GM19463 (cell line): ENCODE measurements around the gene PTMS.

ENCODE experiments used
- ATAC-seq: cut with Tn5 transposase; IDR thresholded peaks from one replicate; pipeline ENCODE4 v1.9.1; 2021; ENCODE audit warnings: mild to moderate bottlenecking, moderate library complexity; ENCODE audit not compliant: unreplicated experiment

PTMS gene

DNA sequence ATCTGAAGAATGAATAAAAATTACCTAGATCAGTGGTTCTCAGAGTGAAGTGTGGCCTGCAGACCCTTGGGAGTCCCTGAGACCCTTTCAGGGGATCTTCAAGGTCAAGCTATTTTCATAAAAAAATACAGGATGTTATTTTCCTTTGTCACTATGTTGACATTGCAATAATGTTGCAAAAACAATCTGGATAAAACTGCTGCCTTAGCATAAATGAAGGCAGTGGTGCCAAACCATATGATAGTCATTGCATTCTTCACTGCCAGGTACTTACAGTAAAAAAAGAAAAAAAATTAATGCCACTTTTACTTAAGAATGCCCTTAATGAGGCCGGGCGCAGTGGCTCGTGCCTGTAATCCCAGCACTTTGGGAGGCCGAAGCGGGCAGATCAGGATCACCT lies 21.1 kb downstream of the PTMS start:
- no peak for ATAC-seq

GRCh38 chr12:6788972-6789924 lies 23.1 kb downstream of the PTMS start, which contains the start of gene CD4:
TSS of gene CD4 (plus strand) at chr12:6789528. CDS start at chr12:6800139, 10,611 bp downstream.
- ATAC-seq = no peak

GRCh38 chr12:6790496-6791150 lies 24.5 kb downstream of the PTMS start:
- ATAC-seq = no peak

GRCh38 chr12:6791931-6792520 lies 25.9 kb downstream of the PTMS start:
- no peak for ATAC-seq

GRCh38 chr12:6792522-6793201 lies 26.5 kb downstream of the PTMS start:
- no peak for ATAC-seq

DNA sequence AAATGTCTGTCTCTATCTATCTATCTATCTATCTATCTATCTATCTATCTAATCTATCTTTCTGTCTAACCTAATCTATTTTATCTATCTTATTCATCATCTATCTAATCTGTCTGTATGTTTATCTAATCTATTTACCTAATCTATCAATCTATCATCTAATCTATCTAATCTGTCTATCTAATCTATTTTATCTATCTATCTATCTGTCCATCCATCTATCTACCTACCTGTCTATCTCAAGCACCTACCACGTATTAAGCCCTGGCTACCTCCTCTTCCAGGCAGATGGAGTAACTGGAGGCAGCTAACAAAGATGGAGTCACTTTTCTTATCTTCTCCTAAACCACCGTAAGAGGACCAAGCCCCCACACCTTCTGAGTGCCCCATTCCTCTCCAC lies 28.9 kb downstream of the PTMS start:
- ATAC-seq = no peak

GRCh38 chr12:6796576-6796975 lies 30.4 kb downstream of the PTMS start:
- ATAC-seq = no peak

GRCh38 chr12:6799147-6799546 lies 33.0 kb downstream of the PTMS start:
- no peak for ATAC-seq

- ATAC-seq = no peak
Observed at GRCh38 chr12:6807170-6807569, 41.0 kb downstream of the PTMS start.

- no peak for ATAC-seq
Observed at GRCh38 chr12:6809056-6809455, 42.9 kb downstream of the PTMS start.

- ATAC-seq = no peak
Observed at GRCh38 chr12:6810758-6811157, 44.6 kb downstream of the PTMS start.

GRCh38 chr12:6813363-6813762 lies 47.2 kb downstream of the PTMS start:
- no peak for ATAC-seq

DNA sequence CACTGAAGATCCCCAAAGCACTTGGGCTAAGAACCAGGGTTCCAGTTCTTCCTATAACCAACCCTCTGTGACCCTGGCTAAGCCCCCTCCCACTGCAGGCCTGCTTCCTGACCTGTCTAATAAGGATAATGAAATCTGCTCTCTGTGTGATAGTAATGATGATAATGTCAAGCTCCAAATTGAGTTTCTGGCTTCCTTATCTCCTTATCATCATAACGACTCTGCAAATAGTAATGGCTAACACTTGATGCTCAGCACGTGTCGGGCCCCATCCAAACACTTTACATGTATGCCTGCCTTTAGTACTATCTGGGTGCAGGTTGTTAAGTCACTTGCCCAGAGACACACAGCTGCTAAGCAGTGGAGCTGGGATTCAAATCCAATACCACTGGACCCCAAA lies 50.4 kb downstream of the PTMS start:
- no peak for ATAC-seq

- no peak for ATAC-seq
Observed at GRCh38 chr12:6817098-6817497, 50.9 kb downstream of the PTMS start.

- ATAC-seq = no peak
Observed at GRCh38 chr12:6817662-6818157, 51.5 kb downstream of the PTMS start.

- no peak for ATAC-seq
Observed at GRCh38 chr12:6818222-6818621, 52.1 kb downstream of the PTMS start.

DNA sequence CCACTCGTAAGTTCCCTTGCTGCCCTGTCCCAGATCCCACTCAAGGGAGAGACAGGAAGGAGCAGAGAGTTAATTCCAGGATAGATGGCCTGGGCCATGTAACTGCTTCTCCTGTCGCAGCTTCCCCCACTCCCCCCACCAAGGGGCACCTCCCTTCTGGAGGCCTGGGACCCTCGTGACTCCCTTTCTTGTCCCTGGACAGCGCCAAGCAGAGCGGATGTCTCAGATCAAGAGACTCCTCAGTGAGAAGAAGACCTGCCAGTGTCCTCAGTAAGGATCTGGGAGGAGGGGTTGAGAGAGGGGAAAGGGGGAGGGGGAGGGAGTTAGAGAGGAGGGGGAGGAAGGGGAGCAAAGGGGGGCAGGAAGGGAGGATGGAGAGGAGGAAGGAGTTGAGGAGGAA lies 52.5 kb downstream of the PTMS start:
- no peak for ATAC-seq

DNA sequence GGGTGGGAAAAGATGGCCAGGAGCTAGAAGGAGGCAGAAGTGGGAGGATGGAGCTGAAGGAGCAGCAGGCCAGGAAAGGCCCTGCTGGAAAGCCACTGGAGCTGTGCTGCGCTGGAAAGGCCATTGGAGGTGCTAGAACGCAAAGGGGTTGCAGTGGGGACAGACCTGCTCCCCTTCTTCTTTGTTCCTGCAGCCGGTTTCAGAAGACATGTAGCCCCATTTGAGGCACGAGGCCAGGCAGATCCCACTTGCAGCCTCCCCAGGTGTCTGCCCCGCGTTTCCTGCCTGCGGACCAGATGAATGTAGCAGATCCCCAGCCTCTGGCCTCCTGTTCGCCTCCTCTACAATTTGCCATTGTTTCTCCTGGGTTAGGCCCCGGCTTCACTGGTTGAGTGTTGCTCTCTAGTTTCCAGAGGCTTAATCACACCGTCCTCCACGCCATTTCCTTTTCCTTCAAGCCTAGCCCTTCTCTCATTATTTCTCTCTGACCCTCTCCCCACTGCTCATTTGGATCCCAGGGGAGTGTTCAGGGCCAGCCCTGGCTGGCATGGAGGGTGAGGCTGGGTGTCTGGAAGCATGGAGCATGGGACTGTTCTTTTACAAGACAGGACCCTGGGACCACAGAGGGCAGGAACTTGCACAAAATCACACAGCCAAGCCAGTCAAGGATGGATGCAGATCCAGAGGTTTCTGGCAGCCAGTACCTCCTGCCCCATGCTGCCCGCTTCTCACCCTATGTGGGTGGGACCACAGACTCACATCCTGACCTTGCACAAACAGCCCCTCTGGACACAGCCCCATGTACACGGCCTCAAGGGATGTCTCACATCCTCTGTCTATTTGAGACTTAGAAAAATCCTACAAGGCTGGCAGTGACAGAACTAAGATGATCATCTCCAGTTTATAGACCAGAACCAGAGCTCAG lies 53.2 kb downstream of the PTMS start:
- no peak for ATAC-seq

GRCh38 chr12:6820166-6820565 lies 54.0 kb downstream of the PTMS start:
- no peak for ATAC-seq
